22Rv1 (cell line): Measurements from ENCODE around the gene PRUNE1.

Experiments
- H3K27ac ChIP-seq: fragments of 450-650 bp; 2 replicates; pipeline ENCODE4 v1.5.1; 2017
- CTCF ChIP-seq: fragments of 450-650 bp; IDR thresholded peaks from 2 replicates; pipeline ENCODE4 v1.5.1; 2017; ENCODE audit warnings: mild to moderate bottlenecking
- ZFX ChIP-seq: fragments of 450-650 bp; IDR thresholded peaks from 2 replicates; pipeline ENCODE4 v1.6.1; 2017; ENCODE audit warnings: antibody characterized with exemption, borderline replicate concordance

PRUNE1 gene

GRCh38 chr1:151043163-151043562 lies 34.9 kb downstream of the PRUNE1 start:
- no peak for TF ChIP-seq ZFX
- TF ChIP-seq CTCF: no peak
- no peak overlapping the region for H3K27ac ChIP-seq

GRCh38 chr1:151047591-151047924 lies 39.3 kb downstream of the PRUNE1 start, which contains the start of gene C1orf56:
Gene C1orf56 (plus strand): TSS chr1:151047751. CDS start chr1:151047848, 97 bp downstream.
- H3K27ac ChIP-seq: peak within 1 kb of the TSS; percentile 75
- TF ChIP-seq CTCF: no peak
- TF ChIP-seq ZFX: no peak

GRCh38 chr1:151047925-151048644 lies 39.8 kb downstream of the PRUNE1 start:
- no peak for TF ChIP-seq ZFX
- TF ChIP-seq CTCF: peak; percentile 77
- peak overlapping the region; percentile 75 for H3K27ac ChIP-seq

GRCh38 chr1:151048645-151049032 lies 40.4 kb downstream of the PRUNE1 start:
- peak overlapping the region; percentile 75 for H3K27ac ChIP-seq
- TF ChIP-seq ZFX: no peak
- peak; percentile 45 for TF ChIP-seq CTCF

GRCh38 chr1:151049458-151049857 lies 41.2 kb downstream of the PRUNE1 start:
- TF ChIP-seq ZFX (no peak), CTCF (no peak)
- peak overlapping the region; percentile 75 for H3K27ac ChIP-seq

GRCh38 chr1:151050051-151050688 lies 41.9 kb downstream of the PRUNE1 start:
- TF ChIP-seq CTCF: no peak
- H3K27ac ChIP-seq: peak overlapping the region; percentile 75

GRCh38 chr1:151051356-151052009 lies 43.2 kb downstream of the PRUNE1 start:
- H3K27ac ChIP-seq: peak overlapping the region; percentile 75
- TF ChIP-seq CTCF (no peak), ZFX (no peak)
